HepG2 (cell line): ENCODE data around the gene DHX8. TPM values are rescaled to one million over a fixed set of nuclear protein-coding genes. Genes with fewer than 3 reads are reported as not detected.

Source experiments
- ATAC-seq: fragments of 200-7000 bp; cut with Tn5 transposase; 3 replicates; pipeline ENCODE4 v1.9.1; 2020; ENCODE audit warnings: mild to moderate bottlenecking, moderate library complexity
- BruUV-seq: library from RNA; stranded (reverse); fragments of 400-500 nt; replicated peaks from 2 replicates; lab custom pipeline; 2021; lab: Mats Ljungman, UMichigan
- CTCF ChIA-PET: fragments of 300-600 bp; formaldehyde crosslinking; extraction: SDS; loops from one replicate; lab custom pipeline; 2021; ENCODE audit warnings: low total read pairs, inconsistent platforms, low intra/inter-chr PET ratio; lab: Yijun Ruan, JAX
- POLR2A ChIA-PET: fragments of 350-600 bp; sonication (Branson Sonifier 250); formaldehyde crosslinking; loops from one replicate; lab custom pipeline; 2020; ENCODE audit warnings: antibody characterized with exemption, inconsistent platforms; lab: Yijun Ruan, JAX
- DNase-seq: peaks from one replicate; pipeline ENCODE4 v3.0.0-alpha.2; 2015; ENCODE audit warnings: low spot score
- FAIRE-seq: peaks from 3 replicates; lab custom pipeline; 2011; peaks lifted over from hg19 to GRCh38; lab: Jason Lieb, UNC
- H2AFZ ChIP-seq: one replicate; pipeline ENCODE4 v1.6.1; 2011; ENCODE audit warnings: low read length, inconsistent platforms
- H3K27ac ChIP-seq: fragments of 300-600 bp; 3 replicates; pipeline ENCODE4 v1.8.0; 2011; ENCODE audit warnings: mixed run types, mild to moderate bottlenecking, mixed read lengths, low read length, inconsistent platforms; ENCODE audit not compliant: insufficient read depth; ENCODE audit errors: extremely low read length
- H3K27me3 ChIP-seq, 2 experiments: fragments of 200-600 bp in 1 of 2; 2 replicates in 1 of 2; 3 replicates in 1 of 2; pipeline versions ENCODE4 v1.6.0 to v1.8.0; 2011; ENCODE audit warnings: low read length in 2 of 2, mild to moderate bottlenecking in 2 of 2, moderate library complexity in 2 of 2, inconsistent platforms in 1 of 2; ENCODE audit not compliant: insufficient read depth in 2 of 2, control insufficient read depth in 1 of 2
- H3K36me3 ChIP-seq, 2 experiments: fragments of 200-600 bp in 1 of 2; replicated peaks in 1 of 2; 2 replicates in 1 of 2; 3 replicates in 1 of 2; pipeline versions ENCODE4 v1.5.1 to v1.8.0; 2011; ENCODE audit warnings: low read length in 2 of 2, inconsistent platforms in 1 of 2; ENCODE audit not compliant: insufficient read depth in 2 of 2, control insufficient read depth in 1 of 2
- H3K4me1 ChIP-seq: 2 replicates; pipeline ENCODE4 v1.5.1; 2012; ENCODE audit warnings: low read length, inconsistent platforms; ENCODE audit not compliant: insufficient read depth
- H3K4me2 ChIP-seq: 2 replicates; pipeline ENCODE4 v1.6.0; 2011; ENCODE audit warnings: low read depth, low read length, inconsistent platforms
- H3K4me3 ChIP-seq, 3 experiments: fragments of 200-600 bp in 1 of 3; sonication (generic), shearing (Covaris generic) in 1 of 3; replicated peaks in 1 of 3; 2 replicates each; pipeline ENCODE4 v1.5.1; 2011 to 2016; ENCODE audit warnings: low read length in 3 of 3, inconsistent platforms in 2 of 3, low read depth in 2 of 3, mild to moderate bottlenecking in 2 of 3, control low read depth in 1 of 3, mixed read lengths in 1 of 3; ENCODE audit not compliant: insufficient read depth in 1 of 3
- H3K79me2 ChIP-seq: one replicate; pipeline ENCODE4 v1.6.1; 2011; ENCODE audit warnings: low read length, inconsistent platforms; ENCODE audit not compliant: insufficient read depth
- H3K9ac ChIP-seq: 2 replicates; pipeline ENCODE4 v1.6.0; 2011; ENCODE audit warnings: mild to moderate bottlenecking, low read depth, low read length, inconsistent platforms; ENCODE audit not compliant: insufficient read depth
- H3K9me3 ChIP-seq: 2 replicates; pipeline ENCODE4 v1.5.1; 2012; ENCODE audit warnings: mild to moderate bottlenecking, low read length
- H4K20me1 ChIP-seq: 2 replicates; pipeline ENCODE4 v1.6.0; 2011; ENCODE audit warnings: inconsistent platforms, mild to moderate bottlenecking, low read length, moderate library complexity; ENCODE audit not compliant: insufficient read depth
- ATF7-NPFF ChIP-seq: sonication (generic); formaldehyde crosslinking; IDR thresholded peaks from 2 replicates; pipeline ENCODE4 v1.8.1; 2023; ENCODE audit warnings: mild to moderate bottlenecking, low read depth, missing genetic modification reagents, moderate library complexity
- ATM ChIP-seq: fragments of 450-650 bp; IDR thresholded peaks from 2 replicates; pipeline ENCODE4 v1.7.1; 2017; ENCODE audit warnings: mild to moderate bottlenecking, borderline replicate concordance
- EZH2 ChIP-seq: conservative IDR thresholded peaks from 2 replicates; pipeline ENCODE4 v1.6.1; 2012; ENCODE audit warnings: mild to moderate bottlenecking, low read depth, low read length, moderate library complexity
- FOXK2 ChIP-seq: fragments of 450-650 bp; IDR thresholded peaks from 2 replicates; pipeline ENCODE4 v1.6.1; 2016
- MNT ChIP-seq: fragments of 450-650 bp; IDR thresholded peaks from 2 replicates; pipeline ENCODE4 v1.6.1; 2016
- PBX2 ChIP-seq: IDR thresholded peaks from 2 replicates; pipeline ENCODE4 v1.6.1; 2016; ENCODE audit warnings: control low read depth
- PLRG1 ChIP-seq: fragments of 450-650 bp; conservative IDR thresholded peaks from 2 replicates; pipeline ENCODE4 v1.6.1; 2016
- SSRP1 ChIP-seq: IDR thresholded peaks from 2 replicates; pipeline ENCODE4 v1.6.1; 2016; ENCODE audit warnings: control low read depth
- TBX3 ChIP-seq: fragments of 450-650 bp; IDR thresholded peaks from 2 replicates; pipeline ENCODE4 v1.6.1; 2017; ENCODE audit warnings: antibody characterized with exemption, mild to moderate bottlenecking, inconsistent platforms, borderline replicate concordance
- ZNF235 ChIP-seq: sonication (generic); formaldehyde crosslinking; IDR thresholded peaks from 2 replicates; pipeline ENCODE4 v1.8.1; 2023; ENCODE audit warnings: mild to moderate bottlenecking, missing genetic modification reagents, borderline replicate concordance
- ZNF362 ChIP-seq: sonication (generic); formaldehyde crosslinking; IDR thresholded peaks from 2 replicates; pipeline ENCODE4 v1.4.0; 2020; ENCODE audit warnings: missing genetic modification reagents, mild to moderate bottlenecking, borderline replicate concordance
- ZNF512 ChIP-seq: sonication (generic); formaldehyde crosslinking; IDR thresholded peaks from 2 replicates; pipeline ENCODE4 v1.4.0; 2020; ENCODE audit warnings: mild to moderate bottlenecking, missing genetic modification reagents
- ZNF552 ChIP-seq: sonication (generic); formaldehyde crosslinking; IDR thresholded peaks from 2 replicates; pipeline ENCODE4 v1.9.0; 2022; ENCODE audit warnings: missing genetic modification reagents, mild to moderate bottlenecking, borderline replicate concordance
- WGBS: methylation state at CpG from one replicate; pipeline ENCODE4 v1.1.6; 2017; ENCODE audit warnings: low lambda C conversion rate; 5-methylcytosine and 5-hydroxymethylcytosine counted together
- in situ Hi-C: cut with HindIII; loops from 2 replicates; pipeline ENCODE4 v1.10.0; 2017; ENCODE audit warnings: low pct_unique_long_range_greater_than_20kb; ENCODE audit not compliant: extremely low pct_ligation_motif_present
- intact Hi-C: fragments of 100-400 bp; cut with micrococcal nuclease; formaldehyde crosslinking; loops from one replicate; pipeline ENCODE4 v1.10.0; 2022; ENCODE audit not compliant: unreplicated experiment
- polyA plus RNA-seq, 8 experiments: library from polyadenylated mRNA; depleted of rRNA in 3 of 8; stranded (reverse) in 7 of 8; unstranded in 1 of 8; fragments of >200 nt; fragmentation: Illumina TruSeq in 4 of 8; extraction: Trizol in 4 of 8; gene quantifications; 2 replicates each; pipeline versions ENCODE4 v1.2.1 to v1.2.3, GENCODE V29; 2011 to 2016; ENCODE audit warnings: low read depth in 4 of 8, missing spikeins in 1 of 8, mixed read lengths in 1 of 8; ENCODE audit not compliant: insufficient read depth in 1 of 8
- total RNA-seq, 5 experiments: library from RNA; depleted of rRNA; stranded (reverse); fragments of >200 nt; fragmentation: Illumina TruSeq; extraction: Trizol; gene quantifications; 2 replicates each; pipeline ENCODE4 v1.2.3, GENCODE V29; 2016; ENCODE audit warnings: low read depth in 1 of 5

The DHX8 gene
- total and polyA plus RNA-seq, 2 of the 13 experiments (the other 11 are each of a cell fraction or from before 2014, with no cell fraction given): 24.8 to 48.9 TPM

- TF ChIP-seq ZNF235 (CRISPR knock-in tag) (no peak), SSRP1 (CRISPR knock-in tag) (0 out of 2 replicates have a peak, but pooled peaks have one; percentile 50), ZNF512 (CRISPR knock-in tag) (peak; percentile 71; the same call in 1 of the 2 replicates), ZNF362 (CRISPR knock-in tag) (peak; percentile 46; the same call in 1 of the 2 replicates), PBX2 (CRISPR knock-in tag) (no peak)
- TF ChIP-seq, all 625 proteins: peak for 6
Observed at GRCh38 chr17:43563600-43564594, 80.1 kb downstream of the DHX8 start (continued).

- H4K20me1 ChIP-seq: no peaks in the 10 kb centered on the region
- no peaks in the 10 kb centered on the region for H3K79me2 ChIP-seq
- H3K4me2 ChIP-seq: no peak overlapping the region
- no peaks in the 10 kb centered on the region for H3K36me3 ChIP-seq
- H3K27me3 ChIP-seq: no peaks in the 10 kb centered on the region
- in situ Hi-C loops: no loop called here
- no TSS peak for BruUV-seq
- H3K4me1 ChIP-seq: peaks cover 57% of the 10 kb centered on the region
- H3K9ac ChIP-seq: no peak overlapping the region
- ChIA-PET POLR2A (interaction anchor here (1.3 to 1.6 kb wide), 2 partner anchors 13 to 23 kb away, joined by 3 to 6 read pairs; no protein-coding TSS in a partner anchor), CTCF (no interaction called here)
- no peak overlapping the region for H3K27ac ChIP-seq
- FAIRE-seq (peak; percentile 21), ATAC-seq (no peak), DNase-seq (no peak)
- no peak overlapping the region for H2AFZ ChIP-seq
- 98% methylated on average over 4 of the region's 5 CpGs for WGBS
- no peak overlapping the region for H3K4me3 ChIP-seq
- no peaks in the 10 kb centered on the region for H3K9me3 ChIP-seq
- intact Hi-C loops: no loop called here
- TF ChIP-seq EZH2 (no peak), MNT (0 out of 2 replicates have a peak, but pooled peaks have one; percentile 5), TBX3 (peak; percentile 11; the same call in 1 of the 2 replicates), PBX2 (CRISPR knock-in tag) (no peak), FOXK2 (0 out of 2 replicates have a peak, but pooled peaks have one; percentile 4), ATM (0 out of 2 replicates have a peak, but pooled peaks have one; percentile 53), ZNF552 (no peak), ATF7-NPFF (no peak), PLRG1 (0 out of 2 replicates have a peak, but pooled peaks have one; percentile 60)
Observed at GRCh38 chr17:43568506-43569082, 84.8 kb downstream of the DHX8 start.
